Prostate gland (tissue), 2 donors: ENCODE results near the gene NDFIP1.

Source experiments
- CTCF ChIP-seq, 4 experiments: fragments of 200-600 bp in 2 of 4; fragments of 450-650 bp in 2 of 4; sonication (generic) in 2 of 4; IDR thresholded peaks; 1 replicate in 3 of 4; 2 replicates in 1 of 4; pipeline ENCODE4 v1.5.1; 2016 to 2019; ENCODE audit warnings: antibody characterized with exemption in 4 of 4, mild to moderate bottlenecking in 2 of 4, moderate library complexity in 2 of 4
- POLR2A ChIP-seq: fragments of 450-650 bp; IDR thresholded peaks from one replicate; pipeline ENCODE4 v1.6.1; 2016; ENCODE audit warnings: antibody characterized with exemption, mild to moderate bottlenecking
- POLR2AphosphoS5 ChIP-seq: sonication (generic); formaldehyde crosslinking; IDR thresholded peaks from one replicate; pipeline ENCODE4 v1.6.1; 2017; ENCODE audit warnings: antibody characterized with exemption

- no peak for TF ChIP-seq CTCF (IDR thresholded peaks at IDR 0.05)
- TF ChIP-seq POLR2A, result no peak
- no peak for TF ChIP-seq POLR2AphosphoS5
Observed at GRCh38 chr5:142078706-142079105, 29.9 kb upstream of the NDFIP1 start.
